ENCODE results near the gene UBC.
"Not testable (repeated sequence)": the region's sequence is repeated elsewhere in the genome, so short reads cannot be mapped to it uniquely, and the experiment has no call there.

The UBC gene

DNA sequence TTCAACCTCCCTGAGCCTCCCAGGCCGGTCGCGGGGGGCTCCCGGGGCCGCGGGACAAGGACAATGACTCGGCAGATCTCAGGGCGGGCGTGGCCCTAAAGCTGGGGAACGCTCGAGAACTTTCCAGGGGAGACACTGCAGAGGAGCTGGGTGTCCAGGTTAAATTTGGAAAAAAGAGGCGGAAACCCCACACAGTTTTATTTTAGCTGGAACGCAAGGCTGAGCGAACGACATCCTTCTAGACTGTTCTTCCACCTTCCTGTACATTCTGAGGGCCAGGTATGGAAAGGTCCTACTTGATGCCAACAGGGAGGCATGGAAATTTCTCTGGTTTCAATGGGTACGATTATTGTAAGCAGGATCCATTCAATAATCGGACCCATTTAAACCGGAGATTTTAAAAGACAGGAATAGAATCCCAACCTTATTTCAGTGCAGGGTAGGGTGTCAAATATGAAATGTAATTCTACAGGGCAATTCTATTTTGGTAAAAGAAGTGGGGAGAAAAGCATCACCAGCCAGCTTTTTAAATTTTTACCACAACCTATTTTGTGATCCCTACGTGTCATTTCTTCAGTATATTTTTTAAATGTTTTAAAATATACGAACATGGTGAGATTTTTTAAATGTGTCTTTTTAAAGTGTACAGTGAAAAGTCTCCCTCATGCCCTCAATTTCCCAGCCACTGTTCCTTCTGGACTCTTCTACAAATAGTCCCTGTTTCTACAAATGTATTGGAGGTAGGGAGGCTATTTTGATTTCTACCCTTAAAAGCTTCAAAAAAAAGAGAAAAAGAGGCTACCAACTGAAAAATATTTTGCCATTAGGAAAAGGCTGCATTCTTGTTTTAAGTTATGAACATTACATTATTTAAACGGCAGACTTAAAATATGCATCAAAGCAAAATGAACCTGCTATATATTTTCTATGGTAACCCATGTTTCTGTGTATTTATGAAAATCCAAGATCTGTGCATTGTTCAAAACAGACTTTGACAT lies 1.1 kb upstream of the UBC start:
- Histone ChIP-seq H3K4me1 (ENCODE audit: control insufficient read depth in 2 of 2, insufficient read depth in 2 of 2, low read length in 2 of 2) (peaks cover 55 to 59% of the 10 kb centered on the region in 2 donors), H3K27me3 (ENCODE audit: control insufficient read depth in 2 of 2, insufficient read depth in 2 of 2, low read length in 2 of 2) (no peaks in the 10 kb centered on the region), H3K4me3 (ENCODE audit: low read length in 2 of 2) (peak overlapping the region; percentile 87 to 98), H3K36me3 (ENCODE audit: control insufficient read depth in 2 of 2, insufficient read depth in 2 of 2, low read length in 2 of 2) (peaks cover 25 to 26% of the 10 kb centered on the region in 2 donors), H3K9ac (ENCODE audit: low read depth in 1 of 2, low read length in 2 of 2) (peak overlapping the region; percentile 99 to 100), H3K9me3 (ENCODE audit: control insufficient read depth in 2 of 2, low read length in 2 of 2) (no peaks in the 10 kb centered on the region), H3K27ac (ENCODE audit: low read depth in 2 of 2, low read length in 2 of 2) (peak overlapping the region; percentile 99 to 100)

DNA sequence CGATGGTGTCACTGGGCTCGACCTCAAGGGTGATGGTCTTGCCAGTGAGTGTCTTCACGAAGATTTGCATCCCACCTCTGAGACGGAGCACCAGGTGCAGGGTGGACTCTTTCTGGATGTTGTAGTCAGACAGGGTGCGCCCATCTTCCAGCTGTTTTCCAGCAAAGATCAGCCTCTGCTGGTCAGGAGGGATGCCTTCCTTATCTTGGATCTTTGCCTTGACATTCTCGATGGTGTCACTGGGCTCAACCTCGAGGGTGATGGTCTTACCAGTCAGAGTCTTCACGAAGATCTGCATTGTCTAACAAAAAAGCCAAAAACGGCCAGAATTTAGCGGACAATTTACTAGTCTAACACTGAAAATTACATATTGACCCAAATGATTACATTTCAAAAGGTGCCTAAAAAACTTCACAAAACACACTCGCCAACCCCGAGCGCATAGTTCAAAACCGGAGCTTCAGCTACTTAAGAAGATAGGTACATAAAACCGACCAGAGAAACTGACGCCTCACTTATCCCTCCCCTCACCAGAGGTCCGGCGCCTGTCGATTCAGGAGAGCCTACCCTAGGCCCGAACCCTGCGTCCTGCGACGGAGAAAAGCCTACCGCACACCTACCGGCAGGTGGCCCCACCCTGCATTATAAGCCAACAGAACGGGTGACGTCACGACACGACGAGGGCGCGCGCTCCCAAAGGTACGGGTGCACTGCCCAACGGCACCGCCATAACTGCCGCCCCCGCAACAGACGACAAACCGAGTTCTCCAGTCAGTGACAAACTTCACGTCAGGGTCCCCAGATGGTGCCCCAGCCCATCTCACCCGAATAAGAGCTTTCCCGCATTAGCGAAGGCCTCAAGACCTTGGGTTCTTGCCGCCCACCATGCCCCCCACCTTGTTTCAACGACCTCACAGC lies 717 bp downstream of the UBC start:
- H3K36me3 ChIP-seq (ENCODE audit: control insufficient read depth in 2 of 2, insufficient read depth in 2 of 2, low read length in 2 of 2), result peaks cover 27 to 32% of the 10 kb centered on the region in 2 donors
- H3K4me3 ChIP-seq (ENCODE audit: low read length in 2 of 2), result peak overlapping the region; percentile 87 to 98
- peak overlapping the region; percentile 99 to 100 for H3K9ac ChIP-seq (ENCODE audit: low read depth in 1 of 2, low read length in 2 of 2)
- H3K27me3 ChIP-seq (ENCODE audit: control insufficient read depth in 2 of 2, insufficient read depth in 2 of 2, low read length in 2 of 2), result no peaks in the 10 kb centered on the region
- H3K9me3 ChIP-seq (ENCODE audit: control insufficient read depth in 2 of 2, low read length in 2 of 2), result no peaks in the 10 kb centered on the region
- H3K27ac ChIP-seq (ENCODE audit: low read depth in 2 of 2, low read length in 2 of 2), result peak overlapping the region; percentile 99 to 100
- peaks cover 48 to 52% of the 10 kb centered on the region in 2 donors for H3K4me1 ChIP-seq (ENCODE audit: control insufficient read depth in 2 of 2, insufficient read depth in 2 of 2, low read length in 2 of 2)

DNA sequence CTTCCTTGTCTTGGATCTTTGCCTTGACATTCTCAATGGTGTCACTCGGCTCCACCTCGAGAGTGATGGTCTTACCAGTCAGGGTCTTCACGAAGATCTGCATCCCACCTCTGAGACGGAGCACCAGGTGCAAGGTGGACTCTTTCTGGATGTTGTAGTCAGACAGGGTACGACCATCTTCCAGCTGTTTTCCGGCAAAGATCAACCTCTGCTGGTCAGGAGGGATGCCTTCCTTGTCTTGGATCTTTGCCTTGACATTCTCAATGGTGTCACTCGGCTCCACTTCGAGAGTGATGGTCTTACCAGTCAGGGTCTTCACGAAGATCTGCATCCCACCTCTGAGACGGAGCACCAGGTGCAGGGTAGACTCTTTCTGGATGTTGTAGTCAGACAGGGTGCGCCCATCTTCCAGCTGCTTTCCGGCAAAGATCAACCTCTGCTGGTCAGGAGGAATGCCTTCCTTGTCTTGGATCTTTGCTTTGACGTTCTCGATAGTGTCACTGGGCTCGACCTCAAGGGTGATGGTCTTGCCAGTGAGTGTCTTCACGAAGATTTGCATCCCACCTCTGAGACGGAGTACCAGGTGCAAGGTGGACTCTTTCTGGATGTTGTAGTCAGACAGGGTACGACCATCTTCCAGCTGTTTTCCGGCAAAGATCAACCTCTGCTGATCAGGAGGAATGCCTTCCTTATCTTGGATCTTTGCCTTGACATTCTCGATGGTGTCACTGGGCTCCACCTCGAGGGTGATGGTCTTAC lies 1.7 kb downstream of the UBC start:
- H3K9ac ChIP-seq (ENCODE audit: low read depth in 1 of 2, low read length in 2 of 2), result peak overlapping the region in 1 of 2 donors; percentile 99
- H3K27ac ChIP-seq (ENCODE audit: low read depth in 2 of 2, low read length in 2 of 2), result peak overlapping the region in 1 of 2 donors; percentile 26
- peaks cover 27 to 32% of the 10 kb centered on the region in 2 donors for H3K36me3 ChIP-seq (ENCODE audit: control insufficient read depth in 2 of 2, insufficient read depth in 2 of 2, low read length in 2 of 2)
- H3K4me1 ChIP-seq (ENCODE audit: control insufficient read depth in 2 of 2, insufficient read depth in 2 of 2, low read length in 2 of 2), result peaks cover 38 to 42% of the 10 kb centered on the region in 2 donors
- not testable (repeated sequence) for H3K9me3 ChIP-seq (ENCODE audit: control insufficient read depth in 2 of 2, low read length in 2 of 2); H3K27me3 ChIP-seq (ENCODE audit: control insufficient read depth in 2 of 2, insufficient read depth in 2 of 2, low read length in 2 of 2)
- H3K4me3 ChIP-seq (ENCODE audit: low read length in 2 of 2), result peak overlapping the region; percentile 87 to 98

DNA sequence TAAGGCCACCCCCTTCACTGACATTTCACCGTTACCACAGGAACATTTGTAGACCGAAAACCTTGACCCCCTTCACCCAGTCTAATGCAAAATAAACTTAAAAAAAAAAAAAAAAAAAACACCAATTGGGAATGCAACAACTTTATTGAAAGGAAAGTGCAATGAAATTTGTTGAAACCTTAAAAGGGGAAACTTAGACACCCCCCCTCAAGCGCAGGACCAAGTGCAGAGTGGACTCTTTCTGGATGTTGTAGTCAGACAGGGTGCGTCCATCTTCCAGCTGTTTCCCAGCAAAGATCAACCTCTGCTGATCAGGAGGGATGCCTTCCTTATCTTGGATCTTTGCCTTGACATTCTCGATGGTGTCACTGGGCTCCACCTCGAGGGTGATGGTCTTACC lies 2.9 kb downstream of the UBC start:
- not testable (repeated sequence) for H3K27ac ChIP-seq (ENCODE audit: low read depth in 2 of 2, low read length in 2 of 2); H3K9me3 ChIP-seq (ENCODE audit: control insufficient read depth in 2 of 2, low read length in 2 of 2); H3K27me3 ChIP-seq (ENCODE audit: control insufficient read depth in 2 of 2, insufficient read depth in 2 of 2, low read length in 2 of 2)
- H3K36me3 ChIP-seq (ENCODE audit: control insufficient read depth in 2 of 2, insufficient read depth in 2 of 2, low read length in 2 of 2), result peaks cover 27 to 32% of the 10 kb centered on the region in 2 donors
- peaks cover 31 to 37% of the 10 kb centered on the region in 2 donors for H3K4me1 ChIP-seq (ENCODE audit: control insufficient read depth in 2 of 2, insufficient read depth in 2 of 2, low read length in 2 of 2)
- peak overlapping the region in 1 of 2 donors; percentile 6 for H3K9ac ChIP-seq (ENCODE audit: low read depth in 1 of 2, low read length in 2 of 2)
- peak overlapping the region; percentile 29 to 44 for H3K4me3 ChIP-seq (ENCODE audit: low read length in 2 of 2)

DNA sequence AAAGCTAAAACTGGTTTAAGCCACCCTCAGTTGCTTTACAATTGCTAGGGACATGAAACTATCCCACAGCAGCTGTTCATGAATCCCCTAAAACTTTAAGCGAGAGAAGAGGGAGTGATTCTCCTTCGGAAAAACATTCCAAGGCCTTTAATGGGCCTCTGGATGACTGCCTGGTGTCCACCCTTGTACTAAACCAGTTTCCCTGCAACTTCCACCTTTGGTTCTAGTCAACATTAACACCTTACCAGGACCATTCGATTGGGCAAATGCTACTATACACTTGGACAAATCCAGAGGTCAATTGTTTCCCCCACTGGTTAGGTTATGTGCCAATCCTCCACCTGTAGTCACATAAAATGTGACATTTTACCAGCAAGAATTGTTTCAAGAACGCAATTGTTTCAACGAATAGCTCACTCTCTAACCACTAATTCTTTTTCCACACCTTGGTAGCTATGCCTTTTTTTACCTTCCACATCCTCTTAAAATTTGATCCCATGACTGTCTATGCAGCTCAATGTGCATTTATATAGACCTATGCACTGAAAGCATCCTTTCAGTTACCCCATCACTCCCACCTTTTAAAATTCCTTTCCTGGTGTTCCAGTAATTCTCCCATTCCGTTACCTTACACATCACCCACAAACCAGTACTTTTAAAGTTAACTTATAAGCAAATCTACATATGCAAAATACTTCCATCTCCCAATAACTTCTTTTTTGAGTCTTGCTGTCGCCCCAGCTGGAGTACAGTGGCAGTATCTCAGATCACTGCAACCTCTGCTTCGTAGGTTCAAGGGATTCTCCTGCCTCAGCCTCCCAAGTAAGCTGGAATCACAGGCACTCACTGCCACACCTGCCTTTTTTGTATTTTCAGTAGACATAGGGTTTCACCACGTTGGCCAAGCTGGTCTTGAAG lies 3.6 kb downstream of the UBC start:
- Histone ChIP-seq H3K27me3 (ENCODE audit: control insufficient read depth in 2 of 2, insufficient read depth in 2 of 2, low read length in 2 of 2) (no peaks in the 10 kb centered on the region), H3K36me3 (ENCODE audit: control insufficient read depth in 2 of 2, insufficient read depth in 2 of 2, low read length in 2 of 2) (peaks cover 27 to 32% of the 10 kb centered on the region in 2 donors), H3K4me1 (ENCODE audit: control insufficient read depth in 2 of 2, insufficient read depth in 2 of 2, low read length in 2 of 2) (peaks cover 26 to 33% of the 10 kb centered on the region in 2 donors), H3K27ac (ENCODE audit: low read depth in 2 of 2, low read length in 2 of 2) (no peak overlapping the region), H3K4me3 (ENCODE audit: low read length in 2 of 2) (peak overlapping the region in 1 of 2 donors; percentile 29), H3K9me3 (ENCODE audit: control insufficient read depth in 2 of 2, low read length in 2 of 2) (no peaks in the 10 kb centered on the region), H3K9ac (ENCODE audit: low read depth in 1 of 2, low read length in 2 of 2) (peak overlapping the region; percentile 32 to 33)

DNA sequence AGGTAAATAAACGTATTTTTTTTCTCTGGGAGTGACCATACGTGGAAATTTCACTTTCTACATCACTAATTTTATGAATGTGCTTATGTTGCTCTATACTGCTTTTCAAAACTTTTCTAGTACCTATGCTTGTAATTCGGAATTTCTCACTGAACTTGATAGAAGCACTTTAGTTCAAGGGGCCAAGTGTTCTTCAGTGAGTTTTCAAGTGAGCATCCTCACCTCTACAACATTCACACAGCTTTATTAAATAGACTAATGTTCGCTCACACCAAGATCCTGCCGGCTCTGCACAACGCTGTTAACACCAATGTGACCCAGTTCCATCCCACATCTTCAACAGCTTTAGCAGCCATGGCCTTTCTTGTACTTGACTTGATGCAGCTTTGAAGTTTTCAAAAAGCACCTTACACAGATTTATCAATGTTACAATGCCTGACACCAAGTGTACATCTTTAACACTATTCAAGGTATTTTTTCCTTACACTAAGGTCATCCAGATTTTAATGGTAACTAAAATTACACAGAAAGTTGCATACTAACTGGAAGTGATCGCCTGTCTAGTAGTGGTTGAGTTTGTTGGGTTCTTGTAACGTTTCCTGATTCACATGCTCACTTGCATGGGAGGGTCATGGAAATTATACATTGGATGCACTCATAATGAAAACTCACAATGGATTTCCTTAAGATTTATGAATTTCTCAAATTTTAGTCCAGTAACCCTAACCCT lies 4.5 kb downstream of the UBC start:
- Histone ChIP-seq H3K9ac (ENCODE audit: low read depth in 1 of 2, low read length in 2 of 2) (peak overlapping the region in 1 of 2 donors; percentile 32), H3K27me3 (ENCODE audit: control insufficient read depth in 2 of 2, insufficient read depth in 2 of 2, low read length in 2 of 2) (no peaks in the 10 kb centered on the region), H3K27ac (ENCODE audit: low read depth in 2 of 2, low read length in 2 of 2) (no peak overlapping the region), H3K4me3 (ENCODE audit: low read length in 2 of 2) (peak overlapping the region in 1 of 2 donors; percentile 31), H3K36me3 (ENCODE audit: control insufficient read depth in 2 of 2, insufficient read depth in 2 of 2, low read length in 2 of 2) (peaks cover 27 to 32% of the 10 kb centered on the region in 2 donors), H3K4me1 (ENCODE audit: control insufficient read depth in 2 of 2, insufficient read depth in 2 of 2, low read length in 2 of 2) (peaks cover 22 to 27% of the 10 kb centered on the region in 2 donors), H3K9me3 (ENCODE audit: control insufficient read depth in 2 of 2, low read length in 2 of 2) (no peaks in the 10 kb centered on the region)

DNA sequence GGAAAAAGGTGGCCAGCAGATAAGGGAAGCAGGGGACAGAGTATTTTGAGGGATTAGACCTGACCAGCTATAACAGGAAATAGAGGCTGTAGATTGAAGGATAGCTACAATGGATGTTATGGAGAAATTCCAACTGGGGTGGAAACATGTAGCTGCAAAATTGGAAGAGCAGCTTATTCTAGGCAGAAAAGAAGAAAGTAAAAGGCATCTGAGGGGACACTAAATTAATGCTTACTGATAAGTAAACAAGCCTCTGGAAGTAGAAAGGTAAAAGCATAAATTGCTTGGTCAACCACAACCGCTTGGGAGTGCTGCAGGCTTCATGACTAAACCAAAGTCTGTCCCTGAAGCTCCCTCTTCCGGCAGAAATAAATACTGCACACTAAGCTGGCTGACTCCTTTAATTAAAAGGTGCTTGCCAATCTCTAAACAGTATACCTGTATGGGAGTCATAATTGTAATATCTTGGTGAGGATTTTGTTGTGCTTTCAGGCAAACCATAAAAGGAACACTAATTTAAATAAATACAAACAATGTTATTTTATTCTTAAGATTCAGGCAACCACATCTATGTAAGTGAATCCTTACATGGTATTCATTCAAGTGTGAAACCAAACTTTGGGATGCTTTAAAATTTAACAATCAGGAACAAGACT lies 7.7 kb downstream of the UBC start:
- Histone ChIP-seq H3K36me3 (ENCODE audit: control insufficient read depth in 2 of 2, insufficient read depth in 2 of 2, low read length in 2 of 2) (peaks cover 13 to 18% of the 10 kb centered on the region in 2 donors), H3K27ac (ENCODE audit: low read depth in 2 of 2, low read length in 2 of 2) (no peak overlapping the region), H3K4me1 (ENCODE audit: control insufficient read depth in 2 of 2, insufficient read depth in 2 of 2, low read length in 2 of 2) (peaks cover 27 to 34% of the 10 kb centered on the region in 2 donors), H3K9ac (ENCODE audit: low read depth in 1 of 2, low read length in 2 of 2) (peak overlapping the region in 1 of 2 donors; percentile 24), H3K4me3 (ENCODE audit: low read length in 2 of 2) (no peak overlapping the region), H3K9me3 (ENCODE audit: control insufficient read depth in 2 of 2, low read length in 2 of 2) (no peaks in the 10 kb centered on the region), H3K27me3 (ENCODE audit: control insufficient read depth in 2 of 2, insufficient read depth in 2 of 2, low read length in 2 of 2) (no peaks in the 10 kb centered on the region)
